ENCODE measurements around the gene BCL2L15.
A peak's percentile ranks its signal among the peaks of the same experiment; 100 is the strongest.

BCL2L15 gene

GRCh38 chr1:113905435-113905861 is 18.1 kb upstream of the BCL2L15 start:
- no peak for DNase-seq

- peak; percentile 100 for DNase-seq
These were observed 17.5 kb upstream of the BCL2L15 start, which contains the start of the genes AP4B1 and DCLRE1B for GRCh38 chr1:113904674-113905434. AP4B1 (minus strand) TSS chr1:113904799; CDS start chr1:113904717, 82 bp downstream. DCLRE1B (plus strand) TSS chr1:113905326; CDS start chr1:113905587, 261 bp downstream.

GRCh38 chr1:113904293-113904673 is 16.9 kb upstream of the BCL2L15 start:
- DNase-seq, result peak; percentile 62

- DNase-seq, result peak; percentile 14
These were observed 16.3 kb upstream of the BCL2L15 start for GRCh38 chr1:113903501-113904292.

- peak; percentile 22 for DNase-seq
These were observed 13.8 kb upstream of the BCL2L15 start for GRCh38 chr1:113901191-113901590.

GRCh38 chr1:113899111-113899510 is 11.7 kb upstream of the BCL2L15 start:
- no peak for DNase-seq

- DNase-seq, result peak; percentile 30
These were observed 10.9 kb upstream of the BCL2L15 start for GRCh38 chr1:113898241-113898814.

- DNase-seq, result no peak
These were observed 8.6 kb upstream of the BCL2L15 start for GRCh38 chr1:113895961-113896360.

GRCh38 chr1:113895098-113895497 is 7.7 kb upstream of the BCL2L15 start:
- DNase-seq, result no peak

GRCh38 chr1:113893267-113893666 is 5.9 kb upstream of the BCL2L15 start:
- DNase-seq, result no peak

- DNase-seq, result no peak
These were observed 4.3 kb upstream of the BCL2L15 start for GRCh38 chr1:113891631-113892220.

- no peak for DNase-seq
These were observed 3.4 kb upstream of the BCL2L15 start for GRCh38 chr1:113890816-113891215.

GRCh38 chr1:113886417-113887401 is 672 bp downstream of the BCL2L15 start:
- DNase-seq, result no peak

- no peak for DNase-seq
These were observed 5.7 kb downstream of the BCL2L15 start for GRCh38 chr1:113881661-113882060.

- DNase-seq, result no peak
These were observed 7.7 kb downstream of the BCL2L15 start for GRCh38 chr1:113879739-113880038.

GRCh38 chr1:113876176-113876575 is 11.2 kb downstream of the BCL2L15 start:
- no peak for DNase-seq

- no peak for DNase-seq
These were observed 11.7 kb downstream of the BCL2L15 start for GRCh38 chr1:113875714-113876113.

- peak; percentile 59 for DNase-seq
These were observed 13.1 kb downstream of the BCL2L15 start for GRCh38 chr1:113874012-113874879.

- peak; percentile 77 for DNase-seq
These were observed 15.0 kb downstream of the BCL2L15 start for GRCh38 chr1:113872219-113872935.

- peak; percentile 92 for DNase-seq
These were observed 15.7 kb downstream of the BCL2L15 start, which contains the start of gene PTPN22 for GRCh38 chr1:113871597-113872113. PTPN22 (minus strand) TSS chr1:113871712.

Measured in MV-4-11 (cell line).